AG09319 (cell line): ENCODE results near the gene LXN.

ENCODE experiments used
- DNase-seq: peaks from one replicate; pipeline ENCODE4 v3.0.0-alpha.2; 2010; ENCODE audit warnings: low read depth; ENCODE audit errors: extremely low read depth
- TF ChIP-seq, protein P1 (sequence below): IDR thresholded peaks from 2 replicates; pipeline ENCODE4 v1.5.1; 2011; ENCODE audit warnings: low read depth, mild to moderate bottlenecking, inconsistent platforms, low read length, moderate library complexity

LXN gene, protein sequence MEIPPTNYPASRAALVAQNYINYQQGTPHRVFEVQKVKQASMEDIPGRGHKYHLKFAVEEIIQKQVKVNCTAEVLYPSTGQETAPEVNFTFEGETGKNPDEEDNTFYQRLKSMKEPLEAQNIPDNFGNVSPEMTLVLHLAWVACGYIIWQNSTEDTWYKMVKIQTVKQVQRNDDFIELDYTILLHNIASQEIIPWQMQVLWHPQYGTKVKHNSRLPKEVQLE

DNA sequence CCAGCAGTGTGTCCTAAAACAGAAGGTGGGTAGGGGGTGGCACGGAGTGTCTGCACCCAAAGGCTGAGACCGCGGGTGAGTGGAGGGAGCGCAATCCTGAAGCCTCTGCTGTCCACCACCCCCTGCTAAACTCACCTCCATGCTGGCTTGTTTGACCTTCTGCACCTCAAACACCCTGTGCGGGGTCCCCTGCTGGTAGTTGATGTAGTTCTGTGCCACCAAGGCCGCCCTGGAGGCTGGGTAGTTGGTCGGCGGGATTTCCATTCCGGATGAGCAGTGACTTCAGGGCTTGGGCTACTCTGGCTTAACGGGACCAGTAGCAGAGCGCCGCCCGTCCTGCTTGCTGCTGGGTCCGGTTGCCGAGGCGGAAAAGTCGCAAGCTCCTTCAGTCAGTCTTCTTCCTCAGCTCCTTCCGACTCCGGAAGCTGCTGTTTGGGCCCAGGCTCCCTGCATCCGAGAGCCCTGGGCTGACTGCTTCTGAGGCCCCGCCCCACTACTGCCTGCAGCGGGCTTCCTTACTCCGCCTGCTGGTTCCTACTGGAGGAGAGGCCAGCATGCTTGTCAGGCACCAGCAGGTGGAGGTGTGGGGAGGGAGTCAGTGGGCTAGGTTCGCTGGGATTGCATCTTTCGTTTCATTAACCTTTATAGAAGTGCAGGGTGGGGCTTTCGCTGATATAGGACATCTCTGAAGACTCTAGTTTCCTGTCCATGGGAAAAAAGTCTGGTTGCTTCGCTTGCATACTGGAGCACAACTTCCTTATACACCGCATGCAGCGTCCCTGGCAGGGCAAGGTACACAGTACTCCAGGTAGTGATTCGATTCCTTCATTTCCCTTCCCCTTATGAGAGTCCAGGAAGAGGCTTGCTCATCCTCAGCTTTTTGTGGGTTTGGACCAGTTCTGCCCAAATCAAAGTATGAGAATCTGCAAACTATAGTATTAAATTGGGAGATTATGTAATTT lies at the start of gene LXN:
TSS of gene LXN (minus strand) at position 434 of the 962 bp plus-strand sequence. CDS start at position 264, 170 bp downstream.
- DNase-seq = peak; percentile 74

DNA sequence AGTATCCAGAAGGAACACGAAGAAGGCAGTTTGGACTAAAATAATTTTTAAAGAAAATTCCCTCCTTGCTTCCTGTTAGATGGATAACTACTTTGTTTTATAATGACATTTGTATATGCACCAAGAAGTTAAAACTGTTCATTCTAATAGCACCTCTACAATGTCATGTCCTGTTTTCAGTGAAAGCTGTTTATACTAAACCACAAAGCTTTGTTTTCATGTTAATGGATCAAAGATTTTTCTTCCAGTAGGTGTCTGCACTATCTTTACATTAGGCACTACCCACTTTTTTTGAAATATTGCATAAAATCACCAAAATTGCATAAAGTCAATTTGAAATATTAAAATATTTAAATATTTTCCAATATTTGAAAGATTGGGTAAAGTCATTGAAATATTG lies 49.7 kb upstream of the LXN start:
- no peak for DNase-seq
- TF ChIP-seq, protein P1, sequence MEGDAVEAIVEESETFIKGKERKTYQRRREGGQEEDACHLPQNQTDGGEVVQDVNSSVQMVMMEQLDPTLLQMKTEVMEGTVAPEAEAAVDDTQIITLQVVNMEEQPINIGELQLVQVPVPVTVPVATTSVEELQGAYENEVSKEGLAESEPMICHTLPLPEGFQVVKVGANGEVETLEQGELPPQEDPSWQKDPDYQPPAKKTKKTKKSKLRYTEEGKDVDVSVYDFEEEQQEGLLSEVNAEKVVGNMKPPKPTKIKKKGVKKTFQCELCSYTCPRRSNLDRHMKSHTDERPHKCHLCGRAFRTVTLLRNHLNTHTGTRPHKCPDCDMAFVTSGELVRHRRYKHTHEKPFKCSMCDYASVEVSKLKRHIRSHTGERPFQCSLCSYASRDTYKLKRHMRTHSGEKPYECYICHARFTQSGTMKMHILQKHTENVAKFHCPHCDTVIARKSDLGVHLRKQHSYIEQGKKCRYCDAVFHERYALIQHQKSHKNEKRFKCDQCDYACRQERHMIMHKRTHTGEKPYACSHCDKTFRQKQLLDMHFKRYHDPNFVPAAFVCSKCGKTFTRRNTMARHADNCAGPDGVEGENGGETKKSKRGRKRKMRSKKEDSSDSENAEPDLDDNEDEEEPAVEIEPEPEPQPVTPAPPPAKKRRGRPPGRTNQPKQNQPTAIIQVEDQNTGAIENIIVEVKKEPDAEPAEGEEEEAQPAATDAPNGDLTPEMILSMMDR = no peak

More for the DNA sequence above, at the start of gene LXN:
- TF ChIP-seq, protein P1 = peak; percentile 85

DNA sequence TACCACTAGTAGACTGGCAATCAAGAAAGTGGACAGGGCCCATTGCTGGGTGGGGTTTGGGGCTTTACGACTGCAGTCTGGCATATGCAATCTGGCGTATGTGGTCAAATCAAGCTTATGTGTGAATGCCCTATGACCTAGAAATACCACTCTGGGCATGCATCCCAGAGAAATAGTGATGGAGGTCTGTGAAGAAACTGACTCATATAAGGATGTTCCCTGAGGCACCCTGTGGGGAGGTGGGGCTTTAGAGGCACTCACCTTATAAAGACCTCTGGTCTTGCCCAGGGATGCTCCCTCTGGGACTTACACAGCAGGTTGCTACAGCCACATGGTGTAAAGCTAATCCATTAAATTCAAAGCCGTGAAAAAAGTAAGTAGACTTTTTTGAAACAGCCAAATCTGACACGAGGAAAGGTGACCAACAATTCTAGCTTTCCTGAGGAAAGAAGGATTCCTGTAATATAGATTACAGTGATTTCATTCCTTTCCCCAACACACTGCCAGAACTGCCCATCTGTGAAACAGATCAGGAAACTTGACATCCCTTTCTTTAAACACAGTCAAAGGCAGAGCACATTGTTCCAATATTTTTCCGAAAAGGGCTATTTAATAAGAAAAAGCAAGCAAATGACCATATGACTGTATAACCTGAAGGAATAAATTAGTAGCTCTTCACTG lies 46.2 kb upstream of the LXN start:
- DNase-seq = peak; percentile 85
- TF ChIP-seq, protein P1 = no peak

DNA sequence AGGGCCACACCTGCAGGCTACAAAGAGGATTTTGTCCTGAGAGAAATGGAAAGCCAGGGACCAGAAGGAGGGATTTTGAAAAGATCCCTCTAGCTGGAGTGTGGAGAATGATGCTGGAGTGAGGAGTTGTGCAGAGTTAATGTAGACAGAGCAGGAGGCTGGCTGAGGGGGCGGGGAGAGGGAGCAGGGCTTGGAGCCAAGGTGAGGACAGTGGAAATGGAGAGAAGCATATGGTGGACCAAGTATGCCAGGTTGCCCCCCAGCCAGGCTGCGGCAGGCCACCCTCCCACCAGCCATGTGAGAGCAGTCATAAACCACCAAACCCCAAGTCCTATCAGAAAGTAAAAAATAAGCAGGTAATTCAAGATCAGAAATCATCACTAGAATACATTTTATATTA lies 45.1 kb upstream of the LXN start:
- TF ChIP-seq, protein P1 = no peak
- no peak for DNase-seq

DNA sequence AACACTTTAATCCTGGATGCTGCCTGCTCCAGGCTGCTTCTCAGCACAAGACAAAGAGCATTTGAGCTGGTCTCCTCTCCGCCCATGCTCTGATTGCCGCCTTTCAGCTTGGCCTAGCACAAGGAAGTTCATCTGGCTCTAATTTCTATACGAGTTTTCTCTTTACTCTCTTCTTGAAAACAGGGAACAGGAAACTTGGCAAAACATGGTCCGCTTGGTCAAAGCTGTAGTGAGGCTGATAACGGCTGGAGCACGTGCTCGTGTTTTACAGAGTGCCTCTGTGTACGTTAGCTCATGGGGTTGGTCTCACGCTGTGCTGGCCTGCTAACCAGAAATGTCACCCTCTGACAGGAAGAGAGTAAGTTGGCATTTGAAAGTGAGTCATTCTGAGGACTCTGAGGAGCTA lies 40.6 kb upstream of the LXN start:
- no peak for DNase-seq
- TF ChIP-seq, protein P1 = no peak

DNA sequence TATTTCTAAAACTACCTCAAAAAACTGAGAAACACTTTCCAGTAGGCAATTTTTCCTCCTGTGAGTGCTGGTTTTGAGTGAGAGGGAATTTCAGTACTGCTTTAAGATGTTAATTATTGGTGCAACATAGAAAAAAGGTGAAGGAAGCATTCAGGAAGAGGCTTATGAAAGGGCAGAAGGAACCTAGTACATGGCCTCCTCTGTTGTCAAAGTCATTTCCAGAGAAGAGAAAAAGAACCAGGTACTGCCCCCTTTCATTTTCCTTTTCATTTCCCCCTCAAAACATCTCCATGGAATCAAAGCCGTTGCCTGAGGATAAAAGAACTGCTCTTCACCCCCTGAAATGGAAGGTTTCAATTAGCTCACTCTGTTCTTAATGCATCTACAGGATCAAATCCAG lies 40.0 kb upstream of the LXN start:
- TF ChIP-seq, protein P1 = no peak

More for the DNA sequence above, 40.0 kb upstream of the LXN start:
- no peak for DNase-seq
